Measurements from ENCODE around the gene NFAM1.

DNA sequence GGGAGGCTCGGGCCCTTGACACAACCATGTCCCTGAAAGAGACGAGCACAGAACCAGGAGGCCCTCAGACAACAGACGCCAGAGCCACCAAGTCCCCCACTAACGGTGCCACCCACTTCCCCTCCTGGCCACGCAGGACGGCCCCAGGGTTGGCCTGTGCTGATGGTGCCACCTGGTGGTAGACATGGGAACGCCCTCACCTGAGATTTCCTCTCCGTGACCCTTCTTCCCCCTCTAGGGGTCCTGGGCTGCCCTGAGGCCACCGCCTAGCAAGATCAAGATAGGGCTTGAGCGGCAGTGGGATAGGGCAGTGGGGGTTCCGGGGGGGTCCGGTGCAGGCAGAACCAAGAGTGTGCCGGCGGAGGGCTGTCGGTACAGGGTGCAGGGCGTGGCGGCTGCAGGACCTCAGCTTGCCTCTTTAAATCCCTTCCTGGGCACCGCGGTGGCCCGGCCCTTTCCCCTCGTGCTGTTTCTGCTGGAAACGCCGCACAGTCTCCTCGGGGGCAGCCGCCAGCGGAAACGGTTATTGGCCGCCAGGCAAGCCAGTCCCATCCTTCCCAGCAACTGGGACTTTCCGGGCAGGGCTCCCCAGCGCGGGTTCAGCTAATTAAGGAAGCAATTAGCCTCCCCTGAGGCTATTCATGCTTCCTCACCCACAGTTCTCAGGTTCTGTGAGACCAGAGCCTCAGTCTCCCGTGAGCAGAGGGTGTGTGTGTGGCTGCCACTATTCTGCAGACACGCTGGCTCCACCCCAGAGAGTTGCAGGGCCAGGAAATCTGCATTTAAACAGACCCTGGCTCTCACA lies 5.5 kb upstream of the NFAM1 start:
- TF ChIP-seq POLR2AphosphoS5 (IDR thresholded peaks at IDR 0.05; ENCODE audit: low read depth, low read length) (no peak), POLR2A (IDR thresholded peaks at IDR 0.05; ENCODE audit: low read depth, low read length) (no peak), TAF1 (IDR thresholded peaks at IDR 0.05; ENCODE audit: borderline replicate concordance, low read depth, low read length) (no peak)
